K562 (cell line): Measurements from ENCODE around the gene EXO5. TPM values are rescaled to one million over a fixed set of nuclear protein-coding genes. Genes with fewer than 3 reads are reported as not detected.

Experiments
- ATAC-seq: fragments of 200-7000 bp; cut with Tn5 transposase; 3 replicates; pipeline ENCODE4 v1.9.1; 2020; ENCODE audit warnings: moderate library complexity
- BruUV-seq: library from RNA; stranded (reverse); fragments of 400-500 nt; replicated peaks from 2 replicates; lab custom pipeline; 2021; lab: Mats Ljungman, UMichigan
- CTCF ChIA-PET: fragments of 300-600 bp; formaldehyde crosslinking; extraction: SDS; loops from one replicate; lab custom pipeline; 2021; ENCODE audit warnings: low intra/inter-chr PET ratio; lab: Yijun Ruan, JAX
- POLR2A ChIA-PET: fragments of 300-600, 350-650 bp; sonication (Branson Sonifier 250); formaldehyde crosslinking; extraction: SDS; loops from one replicate; lab custom pipeline; 2021; ENCODE audit warnings: antibody characterized with exemption, inconsistent platforms; lab: Yijun Ruan, JAX
- DNase-seq, 4 experiments: peaks; one replicate each; pipeline versions ENCODE4 v3.0.0 to v3.0.0-alpha.2; 2011 to 2018; ENCODE audit warnings: low spot score in 3 of 4, mixed read lengths in 3 of 4; ENCODE audit errors: extremely low read depth in 1 of 4
- FAIRE-seq: peaks from 2 replicates; lab custom pipeline; 2011; peaks lifted over from hg19 to GRCh38; lab: Jason Lieb, UNC
- H2AFZ ChIP-seq: 2 replicates; pipeline ENCODE4 v1.6.0; 2011; ENCODE audit warnings: low read depth, low read length, control low read depth, inconsistent platforms
- H3K27ac ChIP-seq: fragments of 200-600 bp; 3 replicates; pipeline ENCODE4 v1.8.0; 2011; ENCODE audit warnings: low read depth, mild to moderate bottlenecking, control low read depth, inconsistent platforms, low read length, moderate library complexity, mixed read lengths; ENCODE audit errors: extremely low read depth
- H3K27me3 ChIP-seq, 2 experiments: fragments of 300-600 bp in 1 of 2; 2 replicates in 1 of 2; 3 replicates in 1 of 2; pipeline versions ENCODE4 v1.6.0 to v1.8.0; 2011; ENCODE audit warnings: inconsistent platforms in 2 of 2, low read length in 2 of 2, mild to moderate bottlenecking in 1 of 2, mixed read lengths in 1 of 2, moderate library complexity in 1 of 2; ENCODE audit not compliant: control insufficient read depth in 2 of 2, insufficient read depth in 2 of 2
- H3K36me3 ChIP-seq: fragments of 300-600 bp; 3 replicates; pipeline ENCODE4 v1.8.0; 2011; ENCODE audit warnings: mild to moderate bottlenecking, low read length, inconsistent platforms; ENCODE audit not compliant: control insufficient read depth, insufficient read depth
- H3K4me1 ChIP-seq, 2 experiments: fragments of 200-600 bp in 1 of 2; replicated peaks in 1 of 2; 2 replicates in 1 of 2; 3 replicates in 1 of 2; pipeline versions ENCODE4 v1.5.1 to v1.8.0; 2011; ENCODE audit warnings: inconsistent platforms in 2 of 2, low read length in 2 of 2, mild to moderate bottlenecking in 1 of 2, mixed read lengths in 1 of 2, moderate library complexity in 1 of 2; ENCODE audit not compliant: control insufficient read depth in 2 of 2, insufficient read depth in 2 of 2
- H3K4me2 ChIP-seq: 2 replicates; pipeline ENCODE4 v1.6.1; 2011; ENCODE audit warnings: low read length, control low read depth, inconsistent platforms, mixed read lengths; ENCODE audit not compliant: insufficient read depth
- H3K4me3 ChIP-seq: fragments of 200-600 bp; sonication (generic), shearing (Covaris generic); 2 replicates; pipeline ENCODE4 v1.5.1; 2016; ENCODE audit warnings: control low read depth, inconsistent platforms
- H3K79me2 ChIP-seq: fragments of 200-600 bp; 3 replicates; pipeline ENCODE4 v1.8.0; 2011; ENCODE audit warnings: low read length, inconsistent platforms; ENCODE audit not compliant: control insufficient read depth, insufficient read depth
- H3K9ac ChIP-seq, 2 experiments: 2 replicates each; pipeline versions ENCODE4 v1.6.0 to v1.6.1; 2011; ENCODE audit warnings: low read depth in 2 of 2, low read length in 2 of 2, control low read depth in 1 of 2, inconsistent platforms in 1 of 2, mild to moderate bottlenecking in 1 of 2, mixed read lengths in 1 of 2; ENCODE audit not compliant: insufficient read depth in 1 of 2
- H3K9me1 ChIP-seq: one replicate; pipeline ENCODE4 v1.6.0; 2011; ENCODE audit warnings: inconsistent platforms, mild to moderate bottlenecking, low read length, moderate library complexity; ENCODE audit not compliant: control insufficient read depth, insufficient read depth
- H3K9me3 ChIP-seq: replicated peaks from 2 replicates; pipeline ENCODE4 v1.5.1; 2011; ENCODE audit warnings: low read depth, low read length, inconsistent platforms; ENCODE audit not compliant: control insufficient read depth, insufficient read depth
- H4K20me1 ChIP-seq: replicated peaks from 2 replicates; pipeline ENCODE4 v1.6.1; 2011; ENCODE audit warnings: low read length, inconsistent platforms, mixed read lengths; ENCODE audit not compliant: control insufficient read depth, insufficient read depth
- HDAC3 ChIP-seq: fragments of 450-650 bp; IDR thresholded peaks from 2 replicates; pipeline ENCODE4 v1.6.1; 2018; ENCODE audit warnings: borderline replicate concordance, mild to moderate bottlenecking, moderate library complexity; ENCODE audit not compliant: partially characterized antibody
- KLF16 ChIP-seq: IDR thresholded peaks from 2 replicates; pipeline ENCODE4 v1.6.1; 2016; ENCODE audit warnings: antibody characterized with exemption
- KLF6 ChIP-seq: fragments of 250-450 bp; sonication (Bioruptor Pico); IDR thresholded peaks from 2 replicates; pipeline ENCODE4 v1.4.0; 2020; ENCODE audit warnings: mild to moderate bottlenecking, moderate library complexity, borderline replicate concordance
- POLR2A ChIP-seq: fragments of 450-650 bp; conservative IDR thresholded peaks from 2 replicates; pipeline ENCODE4 v1.6.1; 2016
- SRSF3 ChIP-seq: fragments of 200-400 bp; formaldehyde crosslinking; IDR thresholded peaks from 2 replicates; pipeline ENCODE4 v1.6.1; 2016; ENCODE audit warnings: mild to moderate bottlenecking, low read length, moderate library complexity; ENCODE audit not compliant: insufficient read depth
- WGBS: fragments of 100-300 bp; shearing (Covaris generic); methylation state at CpG from one replicate; pipeline ENCODE4 v1.1.6; 2016; ENCODE audit warnings: low coverage, mixed read lengths; ENCODE audit not compliant: insufficient coverage; ENCODE audit errors: missing lambda C conversion rate; 5-methylcytosine and 5-hydroxymethylcytosine counted together
- in situ Hi-C: fragments of 300-500 bp; cut with MboI; formaldehyde crosslinking; loops from 4 replicates; pipeline ENCODE4 v1.15.0; 2018; ENCODE audit warnings: inconsistent platforms, mixed read lengths
- intact Hi-C: fragments of 100-400 bp; cut with micrococcal nuclease; formaldehyde crosslinking; loops from 2 replicates; pipeline ENCODE4 v1.14.2; 2022
- polyA plus RNA-seq, 8 experiments: library from polyadenylated mRNA; depleted of rRNA in 4 of 8; stranded (reverse) in 5 of 8; unstranded in 3 of 8; fragments of >200 nt; fragmentation: Nextera tagmentation in 2 of 8; fragmentation: Illumina TruSeq in 1 of 8; extraction: Ambion mirVana in 2 of 8; extraction: Trizol in 1 of 8; gene quantifications; 2 replicates each; pipeline versions ENCODE4 v1.2.1 to v1.2.3, GENCODE V29; 2011 to 2014; ENCODE audit warnings: inconsistent platforms in 1 of 8, missing spikeins in 1 of 8
- total RNA-seq, 7 experiments: library from RNA; depleted of rRNA in 6 of 7; stranded (reverse); fragments of >200 nt in 6 of 7; fragmentation: Illumina TruSeq in 2 of 7; extraction: Trizol in 2 of 7; gene quantifications; 2 replicates each; pipeline versions ENCODE4 v1.2.1 to v1.2.3, GENCODE V29; 2011 to 2021; ENCODE audit warnings: low replicate concordance in 1 of 7
- TF ChIP-seq, protein P1 (sequence below): fragments of 250-450 bp; sonication (Bioruptor Pico); IDR thresholded peaks from 2 replicates; pipeline ENCODE4 v1.4.0; 2020
- TF ChIP-seq, protein P2 (sequence below), 2 experiments: fragments of 450-650 bp; formaldehyde crosslinking in 1 of 2; IDR thresholded peaks; 2 replicates each; pipeline versions ENCODE4 v1.4.0 to v1.6.1; 2014 to 2020; ENCODE audit warnings: mild to moderate bottlenecking in 2 of 2, borderline replicate concordance in 1 of 2, low read depth in 1 of 2

Gene EXO5
- total and polyA plus RNA-seq, 9 of the 15 experiments (the other 6 are each of a cell fraction or from before 2014, with no cell fraction given), result 1.1 to 4.3 (median 2.8) TPM

DNA sequence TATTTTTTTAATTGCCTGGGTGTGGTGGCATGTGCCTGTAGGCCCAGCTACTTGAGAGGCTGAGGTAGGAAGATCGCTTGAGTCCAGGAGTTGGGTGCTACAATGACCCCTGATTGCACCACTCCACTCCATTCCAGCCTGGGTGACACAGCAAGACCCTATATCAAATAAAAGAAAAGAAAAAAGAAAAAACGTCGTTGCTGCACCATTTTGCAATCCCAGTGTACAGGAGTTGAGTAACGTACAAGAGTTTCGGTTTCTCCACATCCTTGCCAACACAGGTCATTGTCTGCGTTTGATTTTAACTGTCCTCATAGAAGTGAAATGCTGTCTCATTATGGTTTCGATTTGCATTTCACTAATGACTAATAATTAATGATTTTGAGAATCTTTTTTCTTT, 30.8 kb downstream of the EXO5 start:
- no peak overlapping the region for H2AFZ ChIP-seq
- DNase-seq, result no peak
- WGBS, result 62% methylated on average over 7 of the region's 7 CpGs
- peaks cover 18% of the 10 kb centered on the region; the same call in 2 of the 3 replicates for H3K36me3 ChIP-seq
- H3K9me1 ChIP-seq, result no peaks in the 10 kb centered on the region
- BruUV-seq, result no TSS peak
- FAIRE-seq, result no peak
- H3K4me3 ChIP-seq, result no peak overlapping the region
- no peak overlapping the region for H3K9ac ChIP-seq
- no peaks in the 10 kb centered on the region for H3K4me1 ChIP-seq
- no peak overlapping the region for H3K27ac ChIP-seq
- ChIA-PET CTCF (no interaction called here), POLR2A (no interaction called here)
- intact Hi-C loops (no loop called here), in situ Hi-C loops (no loop called here)
- no peaks in the 10 kb centered on the region for H3K79me2 ChIP-seq
- H4K20me1 ChIP-seq, result no peaks in the 10 kb centered on the region
- H3K27me3 ChIP-seq, result no peaks in the 10 kb centered on the region
- ATAC-seq, result no peak
- no peak overlapping the region for H3K4me2 ChIP-seq
- H3K9me3 ChIP-seq, result no peaks in the 10 kb centered on the region
- TF ChIP-seq, protein P1, sequence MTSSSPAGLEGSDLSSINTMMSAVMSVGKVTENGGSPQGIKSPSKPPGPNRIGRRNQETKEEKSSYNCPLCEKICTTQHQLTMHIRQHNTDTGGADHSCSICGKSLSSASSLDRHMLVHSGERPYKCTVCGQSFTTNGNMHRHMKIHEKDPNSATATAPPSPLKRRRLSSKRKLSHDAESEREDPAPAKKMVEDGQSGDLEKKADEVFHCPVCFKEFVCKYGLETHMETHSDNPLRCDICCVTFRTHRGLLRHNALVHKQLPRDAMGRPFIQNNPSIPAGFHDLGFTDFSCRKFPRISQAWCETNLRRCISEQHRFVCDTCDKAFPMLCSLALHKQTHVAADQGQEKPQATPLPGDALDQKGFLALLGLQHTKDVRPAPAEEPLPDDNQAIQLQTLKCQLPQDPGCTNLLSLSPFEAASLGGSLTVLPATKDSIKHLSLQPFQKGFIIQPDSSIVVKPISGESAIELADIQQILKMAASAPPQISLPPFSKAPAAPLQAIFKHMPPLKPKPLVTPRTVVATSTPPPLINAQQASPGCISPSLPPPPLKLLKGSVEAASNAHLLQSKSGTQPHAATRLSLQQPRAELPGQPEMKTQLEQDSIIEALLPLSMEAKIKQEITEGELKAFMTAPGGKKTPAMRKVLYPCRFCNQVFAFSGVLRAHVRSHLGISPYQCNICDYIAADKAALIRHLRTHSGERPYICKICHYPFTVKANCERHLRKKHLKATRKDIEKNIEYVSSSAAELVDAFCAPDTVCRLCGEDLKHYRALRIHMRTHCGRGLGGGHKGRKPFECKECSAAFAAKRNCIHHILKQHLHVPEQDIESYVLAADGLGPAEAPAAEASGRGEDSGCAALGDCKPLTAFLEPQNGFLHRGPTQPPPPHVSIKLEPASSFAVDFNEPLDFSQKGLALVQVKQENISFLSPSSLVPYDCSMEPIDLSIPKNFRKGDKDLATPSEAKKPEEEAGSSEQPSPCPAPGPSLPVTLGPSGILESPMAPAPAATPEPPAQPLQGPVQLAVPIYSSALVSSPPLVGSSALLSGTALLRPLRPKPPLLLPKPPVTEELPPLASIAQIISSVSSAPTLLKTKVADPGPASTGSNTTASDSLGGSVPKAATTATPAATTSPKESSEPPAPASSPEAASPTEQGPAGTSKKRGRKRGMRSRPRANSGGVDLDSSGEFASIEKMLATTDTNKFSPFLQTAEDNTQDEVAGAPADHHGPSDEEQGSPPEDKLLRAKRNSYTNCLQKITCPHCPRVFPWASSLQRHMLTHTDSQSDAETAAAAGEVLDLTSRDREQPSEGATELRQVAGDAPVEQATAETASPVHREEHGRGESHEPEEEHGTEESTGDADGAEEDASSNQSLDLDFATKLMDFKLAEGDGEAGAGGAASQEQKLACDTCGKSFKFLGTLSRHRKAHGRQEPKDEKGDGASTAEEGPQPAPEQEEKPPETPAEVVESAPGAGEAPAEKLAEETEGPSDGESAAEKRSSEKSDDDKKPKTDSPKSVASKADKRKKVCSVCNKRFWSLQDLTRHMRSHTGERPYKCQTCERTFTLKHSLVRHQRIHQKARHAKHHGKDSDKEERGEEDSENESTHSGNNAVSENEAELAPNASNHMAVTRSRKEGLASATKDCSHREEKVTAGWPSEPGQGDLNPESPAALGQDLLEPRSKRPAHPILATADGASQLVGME (CRISPR knock-in tag), result no peak
- no peak for TF ChIP-seq HDAC3
- no peak for TF ChIP-seq KLF16
- TF ChIP-seq SRSF3, result no peak
- no peak for TF ChIP-seq KLF6 (CRISPR knock-in tag)
- TF ChIP-seq POLR2A, result no peak
- TF ChIP-seq, protein P2, sequence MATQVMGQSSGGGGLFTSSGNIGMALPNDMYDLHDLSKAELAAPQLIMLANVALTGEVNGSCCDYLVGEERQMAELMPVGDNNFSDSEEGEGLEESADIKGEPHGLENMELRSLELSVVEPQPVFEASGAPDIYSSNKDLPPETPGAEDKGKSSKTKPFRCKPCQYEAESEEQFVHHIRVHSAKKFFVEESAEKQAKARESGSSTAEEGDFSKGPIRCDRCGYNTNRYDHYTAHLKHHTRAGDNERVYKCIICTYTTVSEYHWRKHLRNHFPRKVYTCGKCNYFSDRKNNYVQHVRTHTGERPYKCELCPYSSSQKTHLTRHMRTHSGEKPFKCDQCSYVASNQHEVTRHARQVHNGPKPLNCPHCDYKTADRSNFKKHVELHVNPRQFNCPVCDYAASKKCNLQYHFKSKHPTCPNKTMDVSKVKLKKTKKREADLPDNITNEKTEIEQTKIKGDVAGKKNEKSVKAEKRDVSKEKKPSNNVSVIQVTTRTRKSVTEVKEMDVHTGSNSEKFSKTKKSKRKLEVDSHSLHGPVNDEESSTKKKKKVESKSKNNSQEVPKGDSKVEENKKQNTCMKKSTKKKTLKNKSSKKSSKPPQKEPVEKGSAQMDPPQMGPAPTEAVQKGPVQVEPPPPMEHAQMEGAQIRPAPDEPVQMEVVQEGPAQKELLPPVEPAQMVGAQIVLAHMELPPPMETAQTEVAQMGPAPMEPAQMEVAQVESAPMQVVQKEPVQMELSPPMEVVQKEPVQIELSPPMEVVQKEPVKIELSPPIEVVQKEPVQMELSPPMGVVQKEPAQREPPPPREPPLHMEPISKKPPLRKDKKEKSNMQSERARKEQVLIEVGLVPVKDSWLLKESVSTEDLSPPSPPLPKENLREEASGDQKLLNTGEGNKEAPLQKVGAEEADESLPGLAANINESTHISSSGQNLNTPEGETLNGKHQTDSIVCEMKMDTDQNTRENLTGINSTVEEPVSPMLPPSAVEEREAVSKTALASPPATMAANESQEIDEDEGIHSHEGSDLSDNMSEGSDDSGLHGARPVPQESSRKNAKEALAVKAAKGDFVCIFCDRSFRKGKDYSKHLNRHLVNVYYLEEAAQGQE (IDR thresholded peaks at IDR 0.05; ENCODE audit: borderline replicate concordance), result no peak
- TF ChIP-seq, protein P2 (CRISPR knock-in tag; IDR thresholded peaks at IDR 0.05; ENCODE audit: low read depth), result no peak
